Measurements from ENCODE around the gene ZSCAN26.
"Not testable (repeated sequence)": the region's sequence is repeated elsewhere in the genome, so short reads cannot be mapped to it uniquely, and the experiment has no call there.

The ZSCAN26 gene

DNA sequence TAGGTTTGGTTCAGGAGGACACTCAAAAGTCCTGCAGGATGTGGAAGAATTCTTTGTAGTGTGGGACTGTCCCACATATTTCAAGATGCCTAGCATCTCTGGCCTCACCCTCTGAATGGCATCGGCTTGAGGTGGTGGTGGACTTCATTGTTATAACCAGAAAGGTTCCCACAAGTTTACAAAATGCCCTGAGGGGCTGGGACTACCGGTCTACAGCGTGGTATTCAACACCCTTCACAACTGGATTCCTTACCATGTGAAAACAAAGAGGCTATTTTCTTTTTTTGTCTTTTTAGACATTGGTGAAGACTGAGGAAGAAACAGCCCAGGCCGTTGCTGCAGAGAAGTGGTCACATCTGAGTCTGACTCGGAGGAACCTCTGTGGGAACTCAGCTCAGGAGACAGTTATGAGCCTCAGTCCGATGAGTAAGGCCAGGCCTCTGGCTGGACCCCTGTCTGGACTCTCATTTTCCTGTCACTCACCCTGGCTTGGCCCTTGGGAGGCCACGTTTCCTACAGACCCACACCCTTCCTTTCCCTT is 29.6 kb downstream of the ZSCAN26 start:
- Histone ChIP-seq H3K9ac (ENCODE audit: low read depth, low read length) (no peak overlapping the region), H3K9me3 (ENCODE audit: control insufficient read depth, insufficient read depth, low read length) (no peaks in the 10 kb centered on the region), H3K4me3 (ENCODE audit: low read depth, low read length) (no peak overlapping the region), H3K4me1 (ENCODE audit: control insufficient read depth, insufficient read depth, low read length) (no peaks in the 10 kb centered on the region), H3K36me3 (ENCODE audit: control insufficient read depth, insufficient read depth, low read length) (peaks cover 5% of the 10 kb centered on the region), H3K27me3 (ENCODE audit: control insufficient read depth, insufficient read depth, low read length) (no peaks in the 10 kb centered on the region)

DNA sequence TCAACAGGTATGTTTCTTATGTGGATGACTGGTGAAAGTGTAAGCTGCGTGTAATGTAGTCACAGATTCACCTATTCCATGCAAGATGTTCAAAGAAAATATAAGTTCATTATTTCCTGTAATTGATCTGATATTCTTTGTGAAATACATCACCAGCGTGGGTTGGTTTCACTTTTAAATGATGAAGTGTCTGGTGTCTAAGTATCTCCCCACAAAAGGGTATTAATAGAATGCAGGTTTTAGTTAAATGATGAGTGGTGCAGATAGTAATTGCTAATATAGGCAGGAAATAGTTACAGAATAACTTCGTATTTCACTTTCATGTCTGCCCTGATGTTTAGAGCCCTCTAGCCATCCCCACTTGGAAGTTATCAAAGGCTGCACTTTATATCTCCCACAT is 36.6 kb downstream of the ZSCAN26 start:
- no peak overlapping the region for H3K4me3 ChIP-seq (ENCODE audit: low read depth, low read length)
- H3K9me3 ChIP-seq (ENCODE audit: control insufficient read depth, insufficient read depth, low read length), result no peaks in the 10 kb centered on the region
- H3K27me3 ChIP-seq (ENCODE audit: control insufficient read depth, insufficient read depth, low read length), result no peaks in the 10 kb centered on the region
- no peaks in the 10 kb centered on the region for H3K4me1 ChIP-seq (ENCODE audit: control insufficient read depth, insufficient read depth, low read length)
- peaks cover under 1% of the 10 kb centered on the region for H3K36me3 ChIP-seq (ENCODE audit: control insufficient read depth, insufficient read depth, low read length)
- no peak overlapping the region for H3K9ac ChIP-seq (ENCODE audit: low read depth, low read length)

- H3K9me3 ChIP-seq (ENCODE audit: control insufficient read depth, insufficient read depth, low read length); H3K27me3 ChIP-seq (ENCODE audit: control insufficient read depth, insufficient read depth, low read length); H3K9ac ChIP-seq (ENCODE audit: low read depth, low read length); H3K36me3 ChIP-seq (ENCODE audit: control insufficient read depth, insufficient read depth, low read length); H3K4me3 ChIP-seq (ENCODE audit: low read depth, low read length); H3K4me1 ChIP-seq (ENCODE audit: control insufficient read depth, insufficient read depth, low read length): not testable (repeated sequence)
These were observed 39.4 kb downstream of the ZSCAN26 start for GRCh38 chr6:28306363-28306762.

GRCh38 chr6:28311139-28311823 is 44.3 kb downstream of the ZSCAN26 start:
- Histone ChIP-seq H3K4me3 (ENCODE audit: low read depth, low read length) (no peak overlapping the region), H3K36me3 (ENCODE audit: control insufficient read depth, insufficient read depth, low read length) (no peaks in the 10 kb centered on the region), H3K4me1 (ENCODE audit: control insufficient read depth, insufficient read depth, low read length) (peaks cover 3% of the 10 kb centered on the region), H3K27me3 (ENCODE audit: control insufficient read depth, insufficient read depth, low read length) (no peaks in the 10 kb centered on the region), H3K9me3 (ENCODE audit: control insufficient read depth, insufficient read depth, low read length) (no peaks in the 10 kb centered on the region), H3K9ac (ENCODE audit: low read depth, low read length) (no peak overlapping the region)

GRCh38 chr6:28312939-28313338 is 46.0 kb downstream of the ZSCAN26 start:
- no peaks in the 10 kb centered on the region for H3K36me3 ChIP-seq (ENCODE audit: control insufficient read depth, insufficient read depth, low read length)
- no peak overlapping the region for H3K9ac ChIP-seq (ENCODE audit: low read depth, low read length)
- no peak overlapping the region for H3K4me3 ChIP-seq (ENCODE audit: low read depth, low read length)
- H3K9me3 ChIP-seq (ENCODE audit: control insufficient read depth, insufficient read depth, low read length), result no peaks in the 10 kb centered on the region
- no peaks in the 10 kb centered on the region for H3K27me3 ChIP-seq (ENCODE audit: control insufficient read depth, insufficient read depth, low read length)
- H3K4me1 ChIP-seq (ENCODE audit: control insufficient read depth, insufficient read depth, low read length), result peaks cover 3% of the 10 kb centered on the region

GRCh38 chr6:28315628-28316027 is 48.7 kb downstream of the ZSCAN26 start:
- Histone ChIP-seq H3K9me3 (ENCODE audit: control insufficient read depth, insufficient read depth, low read length) (no peaks in the 10 kb centered on the region), H3K27me3 (ENCODE audit: control insufficient read depth, insufficient read depth, low read length) (no peaks in the 10 kb centered on the region), H3K4me3 (ENCODE audit: low read depth, low read length) (no peak overlapping the region), H3K9ac (ENCODE audit: low read depth, low read length) (no peak overlapping the region), H3K4me1 (ENCODE audit: control insufficient read depth, insufficient read depth, low read length) (no peaks in the 10 kb centered on the region), H3K36me3 (ENCODE audit: control insufficient read depth, insufficient read depth, low read length) (no peaks in the 10 kb centered on the region)

- not testable (repeated sequence) for H3K27me3 ChIP-seq (ENCODE audit: control insufficient read depth, insufficient read depth, low read length); H3K4me3 ChIP-seq (ENCODE audit: low read depth, low read length); H3K36me3 ChIP-seq (ENCODE audit: control insufficient read depth, insufficient read depth, low read length)
These were observed 50.9 kb downstream of the ZSCAN26 start for GRCh38 chr6:28317866-28318265.

DNA sequence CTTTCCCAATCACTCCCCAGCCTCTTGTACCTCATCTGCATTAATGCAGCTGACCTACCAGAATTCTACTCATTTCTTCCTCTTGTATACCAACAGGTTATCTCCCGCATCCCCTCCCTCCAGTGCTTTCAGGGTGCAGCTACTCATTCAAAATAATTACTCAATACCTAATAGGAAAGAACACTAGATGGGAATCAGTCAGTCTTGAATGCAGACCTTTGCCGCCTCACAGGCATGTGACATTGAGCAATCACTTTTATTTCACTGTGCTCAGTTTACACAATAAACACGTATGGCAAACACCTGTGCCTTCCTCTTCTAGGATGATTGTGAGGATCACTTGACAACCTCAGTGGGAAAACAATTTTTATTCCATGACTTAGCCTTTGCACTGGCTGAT is 55.7 kb downstream of the ZSCAN26 start:
- H3K36me3 ChIP-seq (ENCODE audit: control insufficient read depth, insufficient read depth, low read length), result peaks cover 10% of the 10 kb centered on the region
- H3K4me1 ChIP-seq (ENCODE audit: control insufficient read depth, insufficient read depth, low read length), result no peaks in the 10 kb centered on the region
- H3K4me3 ChIP-seq (ENCODE audit: low read depth, low read length), result no peak overlapping the region
- no peak overlapping the region for H3K9ac ChIP-seq (ENCODE audit: low read depth, low read length)
- H3K27me3 ChIP-seq (ENCODE audit: control insufficient read depth, insufficient read depth, low read length), result no peaks in the 10 kb centered on the region
- peaks cover 17% of the 10 kb centered on the region for H3K9me3 ChIP-seq (ENCODE audit: control insufficient read depth, insufficient read depth, low read length)

More at GRCh38 chr6:28317866-28318265, 50.9 kb downstream of the ZSCAN26 start:
- not testable (repeated sequence) for H3K9me3 ChIP-seq (ENCODE audit: control insufficient read depth, insufficient read depth, low read length); H3K4me1 ChIP-seq (ENCODE audit: control insufficient read depth, insufficient read depth, low read length); H3K9ac ChIP-seq (ENCODE audit: low read depth, low read length)

- Histone ChIP-seq H3K9ac (ENCODE audit: low read depth, low read length) (no peak overlapping the region), H3K4me1 (ENCODE audit: control insufficient read depth, insufficient read depth, low read length) (no peaks in the 10 kb centered on the region), H3K36me3 (ENCODE audit: control insufficient read depth, insufficient read depth, low read length) (peaks cover 10% of the 10 kb centered on the region), H3K4me3 (ENCODE audit: low read depth, low read length) (no peak overlapping the region), H3K27me3 (ENCODE audit: control insufficient read depth, insufficient read depth, low read length) (no peaks in the 10 kb centered on the region), H3K9me3 (ENCODE audit: control insufficient read depth, insufficient read depth, low read length) (peaks cover 17% of the 10 kb centered on the region)
These were observed 57.0 kb downstream of the ZSCAN26 start for GRCh38 chr6:28323813-28324424.

GRCh38 chr6:28326371-28326948 is 59.5 kb downstream of the ZSCAN26 start:
- H3K4me1 ChIP-seq (ENCODE audit: control insufficient read depth, insufficient read depth, low read length), result no peaks in the 10 kb centered on the region
- peaks cover 17% of the 10 kb centered on the region for H3K9me3 ChIP-seq (ENCODE audit: control insufficient read depth, insufficient read depth, low read length)
- H3K27me3 ChIP-seq (ENCODE audit: control insufficient read depth, insufficient read depth, low read length), result no peaks in the 10 kb centered on the region
- peaks cover 12% of the 10 kb centered on the region for H3K36me3 ChIP-seq (ENCODE audit: control insufficient read depth, insufficient read depth, low read length)
- no peak overlapping the region for H3K4me3 ChIP-seq (ENCODE audit: low read depth, low read length)
- H3K9ac ChIP-seq (ENCODE audit: low read depth, low read length), result no peak overlapping the region
